Stimulated activated CD8-positive, alpha-beta memory T cell treated with anti-CD3 and anti-CD28 coated beads, Interleukin-2, amount 100 ng/mL, for 1 hour (primary cell): Measurements from ENCODE around the gene SCGB1C2.
"Not testable (repeated sequence)": the region's sequence is repeated elsewhere in the genome, so short reads cannot be mapped to it uniquely, and the experiment has no call there.

Experiments used
- DNase-seq, 2 donors: peaks; one replicate each; pipeline ENCODE4 v3.0.0-alpha.2; 2020; ENCODE audit warnings: low read depth in 2 of 2

The SCGB1C2 gene

GRCh38 chr17:148757-149156 is 11.4 kb downstream of the SCGB1C2 start:
- no peak for DNase-seq

DNA sequence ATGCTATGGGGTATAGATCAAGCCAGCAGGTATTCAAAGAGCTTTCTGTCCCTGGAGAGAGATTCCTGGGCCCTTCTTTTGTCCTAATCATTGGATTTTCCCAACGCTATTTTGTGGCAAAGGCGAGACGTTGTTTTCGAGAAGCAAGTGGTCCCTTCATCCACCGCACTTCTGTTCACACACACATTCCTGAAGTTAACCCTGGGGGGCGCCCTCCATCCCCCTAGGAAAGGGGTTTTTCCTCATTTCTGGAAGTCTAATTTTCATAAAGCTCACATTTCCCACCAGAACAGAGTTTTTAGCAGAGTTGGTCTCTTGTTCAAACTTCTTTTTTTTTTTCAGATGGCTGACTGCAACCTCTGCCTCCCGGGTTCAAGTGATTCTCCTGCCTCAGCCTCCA is 11.9 kb downstream of the SCGB1C2 start:
- no peak for DNase-seq

- DNase-seq = no peak
Measured at GRCh38 chr17:149897-150584, 12.7 kb downstream of the SCGB1C2 start.

DNA sequence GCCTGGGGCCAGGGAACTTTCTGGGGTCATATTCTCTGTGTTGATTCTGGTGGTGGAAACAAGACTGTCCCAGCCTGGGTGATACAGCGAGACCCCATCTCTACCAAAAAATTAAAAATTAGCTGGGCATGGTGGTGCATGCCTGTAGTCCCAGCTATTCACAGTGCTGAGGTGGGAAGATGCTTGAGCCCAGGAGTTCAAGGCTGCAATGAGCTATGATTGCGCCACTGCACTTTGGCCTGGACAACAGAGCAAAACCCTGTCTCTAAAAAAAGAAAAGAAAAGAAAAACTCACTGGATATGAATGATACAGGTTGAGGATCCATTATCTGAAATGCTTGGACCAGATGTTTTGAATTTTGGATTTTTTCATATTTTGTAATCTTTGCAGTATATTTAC is 13.6 kb downstream of the SCGB1C2 start:
- no peak for DNase-seq

DNA sequence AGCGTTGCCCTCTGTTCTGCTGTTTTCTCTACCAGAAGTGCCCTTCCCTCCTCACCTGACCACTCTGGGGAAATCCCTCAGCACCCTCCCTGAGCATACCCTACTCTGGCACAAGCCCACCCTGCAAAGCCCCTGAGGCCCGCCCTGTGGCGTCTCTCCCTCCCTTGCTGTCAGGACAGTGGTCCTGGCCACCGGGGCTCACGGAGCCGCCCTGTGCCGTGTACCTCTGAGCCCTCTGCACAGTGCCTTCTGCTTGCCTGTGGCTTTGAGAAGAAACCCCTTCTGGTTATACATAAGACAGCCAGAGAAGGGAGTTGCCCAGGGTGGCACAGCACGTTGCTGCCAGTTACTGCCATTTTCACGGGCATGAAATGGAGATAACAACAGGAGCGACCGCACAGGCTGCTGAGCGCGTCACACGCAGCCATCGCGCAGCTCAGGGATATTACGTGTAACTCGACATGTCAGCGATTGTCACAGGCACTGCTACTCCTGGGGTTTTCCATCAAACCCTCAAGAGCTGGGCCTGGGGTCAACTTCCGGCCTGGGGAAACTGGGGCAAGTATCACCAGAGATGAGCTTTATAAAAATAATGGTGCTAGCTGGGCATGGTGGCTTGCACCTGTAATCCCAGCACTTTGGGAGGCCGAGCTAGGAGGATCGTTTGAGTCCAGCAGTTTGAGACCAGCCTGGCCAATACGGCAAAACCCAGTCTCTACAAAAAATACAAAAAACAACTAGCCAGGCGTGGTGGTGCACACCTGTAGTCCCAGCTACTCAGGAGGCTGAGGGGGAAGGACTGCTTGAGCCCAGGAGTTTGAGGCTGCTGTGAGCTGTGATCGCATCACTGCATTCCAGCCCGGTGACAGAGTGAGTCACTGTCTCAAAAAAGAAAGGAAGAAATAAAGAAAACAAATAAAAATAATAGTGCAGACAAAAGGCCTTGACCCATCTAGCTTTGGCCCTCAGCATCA is 14.8 kb downstream of the SCGB1C2 start:
- no peak for DNase-seq

DNA sequence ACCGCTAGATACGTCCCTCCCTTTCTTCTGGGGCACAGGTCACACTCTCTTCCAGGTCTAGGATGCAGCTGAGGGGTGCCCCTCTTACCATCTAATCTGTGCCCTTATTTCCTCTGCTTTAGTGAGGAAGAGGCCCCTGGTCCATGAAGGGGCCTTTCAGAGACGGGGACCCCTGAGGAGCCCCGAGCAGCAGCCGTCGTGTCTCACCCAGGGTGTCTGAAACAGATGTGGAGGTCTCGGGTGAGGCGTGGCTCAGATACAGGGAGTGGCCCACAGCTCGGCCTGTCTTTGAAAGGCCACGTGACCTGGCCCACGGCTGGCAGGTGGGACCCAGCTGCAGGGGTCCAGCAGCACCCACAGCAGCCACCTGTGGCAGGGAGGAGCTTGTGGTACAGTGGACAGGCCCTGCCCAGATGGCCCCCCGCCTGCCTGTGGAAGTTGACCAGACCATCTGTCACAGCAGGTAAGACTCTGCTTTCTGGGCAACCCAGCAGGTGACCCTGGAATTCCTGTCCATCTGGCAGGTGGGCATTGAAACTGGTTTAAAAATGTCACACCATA is 15.6 kb downstream of the SCGB1C2 start:
- DNase-seq = no peak

DNA sequence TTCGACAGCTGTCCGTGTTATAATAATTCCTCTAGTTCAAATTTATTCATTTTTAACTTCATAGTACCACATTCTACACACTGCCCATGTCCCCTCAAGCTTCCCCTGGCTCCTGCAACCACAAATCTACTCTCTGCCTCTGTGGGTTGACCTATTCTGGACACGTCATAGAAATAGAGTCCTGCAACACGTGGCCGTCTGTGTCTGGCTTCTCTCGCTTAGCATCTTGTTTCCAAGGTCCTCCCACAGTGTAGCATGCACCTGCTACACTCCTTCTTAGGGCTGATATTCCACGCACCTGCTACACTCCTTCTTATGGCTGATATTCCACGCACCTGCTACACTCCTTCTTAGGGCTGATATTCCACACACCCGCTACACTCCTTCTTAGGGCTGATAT is 16.5 kb downstream of the SCGB1C2 start:
- DNase-seq = no peak

DNA sequence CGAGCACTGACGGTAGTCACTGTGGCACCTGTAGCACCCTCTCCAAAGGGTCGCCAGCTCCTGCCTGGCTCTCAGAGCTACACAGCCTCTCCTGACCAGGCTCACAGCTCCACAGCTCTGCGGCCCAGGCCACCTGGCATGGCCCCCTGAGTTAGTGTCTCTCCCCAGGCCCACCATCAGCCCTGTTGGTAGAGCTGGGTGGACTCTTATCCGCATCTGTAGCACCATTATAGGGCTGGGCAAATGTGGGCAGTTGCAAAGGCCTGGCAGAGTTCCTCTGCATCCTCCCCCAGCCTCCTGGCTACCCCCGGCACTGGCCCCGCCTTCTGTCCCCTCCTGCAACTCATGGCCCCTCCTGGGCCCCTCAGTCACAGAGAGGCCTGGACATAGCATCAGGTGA is 18.2 kb downstream of the SCGB1C2 start:
- no peak for DNase-seq

DNA sequence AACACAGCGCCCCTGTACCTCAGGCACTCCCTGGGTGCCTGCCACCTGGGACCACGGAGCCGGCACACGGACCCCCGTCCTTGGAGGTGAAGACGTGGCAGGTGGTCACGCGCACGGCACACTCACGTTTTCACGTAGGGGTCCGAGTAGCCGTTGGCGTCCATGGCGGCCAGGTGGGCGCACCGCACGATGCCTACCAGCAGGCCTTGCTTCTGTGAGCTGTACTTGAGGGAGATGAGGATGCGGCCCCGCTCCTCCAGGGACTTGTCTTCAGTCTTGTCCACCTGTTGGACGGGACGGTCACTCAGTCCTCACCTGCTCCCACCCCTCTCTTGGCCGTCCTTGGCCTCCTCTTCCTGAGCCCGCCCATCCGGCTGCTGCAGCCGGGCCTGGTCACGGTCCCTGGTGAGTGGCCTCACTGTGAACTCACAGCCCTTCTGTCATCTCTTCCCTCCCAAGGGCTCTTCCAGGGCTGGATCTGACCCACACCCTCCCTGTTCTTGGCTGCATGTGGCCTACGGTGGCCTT is 18.8 kb downstream of the SCGB1C2 start:
- DNase-seq = no peak

DNA sequence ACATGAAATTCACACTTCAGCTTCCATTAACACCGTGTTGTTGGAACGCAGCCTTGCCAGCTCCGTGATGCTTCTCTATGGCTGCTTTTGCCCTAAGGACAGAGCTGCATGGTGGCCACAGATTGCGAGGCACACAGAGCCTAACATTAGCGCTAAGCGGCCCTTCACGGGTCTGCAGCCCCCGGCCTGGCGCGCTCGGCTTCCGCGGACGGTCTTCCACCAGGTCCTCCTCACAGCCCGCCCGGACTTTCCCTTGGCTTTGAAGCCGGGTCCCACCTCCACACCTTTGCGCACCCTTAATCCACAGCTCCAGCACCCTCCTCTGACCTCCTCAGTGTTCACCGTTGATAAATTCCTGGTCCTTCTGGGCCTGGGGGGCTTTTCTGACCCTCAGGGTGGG is 19.6 kb downstream of the SCGB1C2 start:
- DNase-seq = no peak

GRCh38 chr17:157901-158300 is 20.5 kb downstream of the SCGB1C2 start:
- no peak for DNase-seq

DNA sequence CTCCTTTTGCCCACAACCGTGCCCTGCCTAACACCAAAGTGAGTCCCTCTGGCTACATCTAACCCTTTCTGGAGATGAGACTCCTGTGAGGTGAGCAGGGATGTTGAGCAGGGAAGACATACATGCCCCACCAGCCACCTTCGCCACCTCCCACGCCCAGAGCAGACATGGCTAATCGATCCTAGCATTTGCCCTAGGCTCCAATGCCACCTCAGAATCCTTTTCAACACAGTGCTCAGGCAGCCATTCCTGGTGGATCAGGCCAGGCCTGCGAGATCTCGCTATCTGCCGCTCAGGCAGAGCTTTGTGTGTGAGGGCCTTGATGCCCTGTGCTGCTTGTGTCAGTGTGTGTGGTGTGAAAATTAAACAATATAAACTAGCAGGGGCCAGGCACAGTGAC is 21.0 kb downstream of the SCGB1C2 start:
- DNase-seq = no peak

DNA sequence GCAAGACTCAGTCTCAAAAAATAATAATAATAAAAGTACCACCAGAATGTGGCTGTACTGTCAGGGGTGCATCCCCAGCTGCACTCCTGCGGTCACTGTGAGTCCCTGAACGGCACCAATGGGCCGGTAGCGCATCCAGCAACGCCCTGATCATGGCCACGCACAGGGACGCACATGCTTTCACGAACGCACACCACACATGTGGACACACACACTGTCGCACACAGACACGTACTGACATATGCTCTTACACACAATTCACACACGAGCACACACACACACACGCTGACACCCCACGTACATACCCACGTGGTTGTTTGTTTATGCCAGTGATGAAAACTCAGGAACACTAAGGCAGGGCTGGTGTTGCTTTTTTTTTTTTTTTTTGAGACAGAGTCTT is 22.2 kb downstream of the SCGB1C2 start:
- DNase-seq = no peak

DNA sequence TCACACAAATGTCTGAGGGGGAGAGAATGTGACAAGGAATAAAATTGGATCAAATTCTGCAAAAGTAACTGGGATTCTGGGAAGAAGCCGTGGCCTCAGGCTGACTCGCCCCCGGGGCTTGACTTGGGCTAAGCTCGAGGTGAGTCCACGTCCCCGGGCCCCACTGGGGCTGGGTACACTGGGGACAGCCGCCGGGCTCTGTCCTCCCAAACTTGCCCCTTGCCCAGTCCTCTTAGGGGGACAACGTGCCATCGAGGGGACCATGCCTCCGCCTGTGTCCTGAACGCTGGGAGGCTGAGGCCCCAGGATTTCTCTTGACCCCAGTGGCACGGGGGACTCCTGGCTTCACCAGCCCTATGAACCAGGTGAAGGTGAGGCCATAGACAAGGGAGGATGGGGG is 23.0 kb downstream of the SCGB1C2 start:
- no peak for DNase-seq

GRCh38 chr17:161481-161880 is 24.1 kb downstream of the SCGB1C2 start:
- no peak for DNase-seq

- DNase-seq = no peak
Measured at GRCh38 chr17:162689-163088, 25.3 kb downstream of the SCGB1C2 start.

- no peak for DNase-seq
Measured at GRCh38 chr17:163514-164098, 26.2 kb downstream of the SCGB1C2 start.

GRCh38 chr17:164303-165235 is 27.2 kb downstream of the SCGB1C2 start:
- peak in 1 of 2 donors; percentile 4 for DNase-seq

- no peak for DNase-seq
Measured at GRCh38 chr17:165939-166338, 28.6 kb downstream of the SCGB1C2 start.

DNA sequence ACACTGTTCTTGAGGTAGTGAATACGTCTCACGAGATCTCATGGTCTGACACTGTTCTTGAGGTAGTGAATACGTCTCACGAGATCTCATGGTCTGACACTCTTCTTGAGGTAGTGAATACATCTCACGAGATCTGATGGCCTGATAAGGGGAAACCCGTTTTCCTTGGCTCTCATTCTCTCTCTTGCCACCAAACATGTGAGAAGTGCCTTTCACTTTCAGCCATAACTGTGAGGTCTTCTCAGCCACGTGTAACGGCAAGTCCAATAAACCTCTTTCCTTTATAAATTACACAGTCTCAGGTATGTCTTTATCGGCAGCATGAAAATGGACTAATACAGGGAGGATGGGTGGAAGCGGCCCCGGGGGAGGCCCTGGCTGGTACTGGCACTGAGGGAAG is 31.2 kb downstream of the SCGB1C2 start:
- not testable (repeated sequence) for DNase-seq

- no peak for DNase-seq
Measured at GRCh38 chr17:170130-170670, 32.8 kb downstream of the SCGB1C2 start.
